Amniotic epithelial cell (primary cell): Measurements from ENCODE around the gene AP3M1.

Source experiments
- DNase-seq: peaks from one replicate; pipeline ENCODE4 v3.0.0-alpha.2; 2010; ENCODE audit warnings: low read depth

Gene AP3M1

GRCh38 chr10:74114041-74114448 lies 36.6 kb downstream of the AP3M1 start:
- DNase-seq = no peak

GRCh38 chr10:74113546-74113945 lies 37.1 kb downstream of the AP3M1 start:
- no peak for DNase-seq

GRCh38 chr10:74111799-74112198 lies 38.8 kb downstream of the AP3M1 start:
- no peak for DNase-seq

- DNase-seq = no peak
Measured at GRCh38 chr10:74110120-74110519, 40.5 kb downstream of the AP3M1 start.

GRCh38 chr10:74109452-74109851 lies 41.2 kb downstream of the AP3M1 start:
- DNase-seq = no peak

- no peak for DNase-seq
Measured at GRCh38 chr10:74107391-74107790, 43.2 kb downstream of the AP3M1 start.

- DNase-seq = no peak
Measured at GRCh38 chr10:74104996-74105395, 45.6 kb downstream of the AP3M1 start.

- DNase-seq = no peak
Measured at GRCh38 chr10:74104480-74104879, 46.1 kb downstream of the AP3M1 start.

GRCh38 chr10:74103560-74104258 lies 46.9 kb downstream of the AP3M1 start:
- no peak for DNase-seq

GRCh38 chr10:74099836-74100235 lies 50.8 kb downstream of the AP3M1 start:
- no peak for DNase-seq

GRCh38 chr10:74099420-74099819 lies 51.2 kb downstream of the AP3M1 start:
- no peak for DNase-seq

- no peak for DNase-seq
Measured at GRCh38 chr10:74097776-74098175, 52.9 kb downstream of the AP3M1 start.

GRCh38 chr10:74096777-74097176 lies 53.9 kb downstream of the AP3M1 start:
- no peak for DNase-seq

- no peak for DNase-seq
Measured at GRCh38 chr10:74094231-74094630, 56.4 kb downstream of the AP3M1 start.

GRCh38 chr10:74093530-74094164 lies 57.0 kb downstream of the AP3M1 start:
- no peak for DNase-seq

GRCh38 chr10:74092372-74092771 lies 58.3 kb downstream of the AP3M1 start:
- peak; percentile 42 for DNase-seq

- DNase-seq = no peak
Measured at GRCh38 chr10:74088722-74089121, 61.9 kb downstream of the AP3M1 start.

- no peak for DNase-seq
Measured at GRCh38 chr10:74086317-74086716, 64.3 kb downstream of the AP3M1 start.

GRCh38 chr10:74084955-74085354 lies 65.7 kb downstream of the AP3M1 start:
- no peak for DNase-seq

GRCh38 chr10:74083304-74083703 lies 67.3 kb downstream of the AP3M1 start:
- peak; percentile 62 for DNase-seq

- no peak for DNase-seq
Measured at GRCh38 chr10:74081941-74082718, 68.5 kb downstream of the AP3M1 start.

GRCh38 chr10:74081192-74081803 lies 69.3 kb downstream of the AP3M1 start:
- peak; percentile 57 for DNase-seq
